H1 (cell line): ENCODE data around the gene ZSCAN29. TPM values are rescaled to one million over a fixed set of nuclear protein-coding genes. Genes with fewer than 3 reads are reported as not detected.

ENCODE experiments used
- CREB1 ChIP-seq: IDR thresholded peaks from 2 replicates; pipeline ENCODE4 v1.6.1; 2012; ENCODE audit warnings: inconsistent platforms
- CTCF ChIP-seq, 3 experiments: IDR thresholded peaks; 1 replicate in 2 of 3; 2 replicates in 1 of 3; pipeline versions ENCODE4 v1.5.1 to v1.6.1; 2011; ENCODE audit warnings: low read length in 3 of 3, mild to moderate bottlenecking in 3 of 3, inconsistent platforms in 2 of 3, low read depth in 1 of 3, moderate library complexity in 1 of 3; ENCODE audit not compliant: insufficient read depth in 1 of 3; ENCODE audit errors: control extremely low read depth in 1 of 3
- E2F6 ChIP-seq: IDR thresholded peaks from 2 replicates; pipeline ENCODE4 v1.6.1; 2012; ENCODE audit warnings: inconsistent platforms
- EZH2 ChIP-seq: fragments of 200-600 bp; sonication (generic); IDR thresholded peaks from 2 replicates; pipeline ENCODE4 v1.7.1; 2012; ENCODE audit warnings: low read depth, mild to moderate bottlenecking, moderate library complexity, low read length, inconsistent platforms; ENCODE audit not compliant: severe bottlenecking
- JUND ChIP-seq: IDR thresholded peaks from 2 replicates; pipeline ENCODE4 v1.6.1; 2011; ENCODE audit warnings: mild to moderate bottlenecking, improper control_type of control experiment, low read length
- NRF1 ChIP-seq: IDR thresholded peaks from 2 replicates; pipeline ENCODE4 v1.6.1; 2011; ENCODE audit warnings: mild to moderate bottlenecking, low read depth, low read length, improper control_type of control experiment
- SP1 ChIP-seq: IDR thresholded peaks from 2 replicates; pipeline ENCODE4 v1.6.1; 2011; ENCODE audit warnings: low read depth, low read length
- TCF12 ChIP-seq: IDR thresholded peaks from 2 replicates; pipeline ENCODE4 v1.6.1; 2011; ENCODE audit warnings: low read depth, mild to moderate bottlenecking, low read length
- polyA plus RNA-seq, 7 experiments: library from polyadenylated mRNA; depleted of rRNA in 3 of 7; stranded (reverse) in 5 of 7; unstranded in 2 of 7; fragments of >200 nt in 5 of 7; fragments of 200-250 nt in 2 of 7; gene quantifications; 1 replicate in 5 of 7; 2 replicates in 1 of 7; 4 replicates in 1 of 7; pipeline versions ENCODE4 v1.2.1 to v1.2.3, GENCODE V29; 2011 to 2013; ENCODE audit warnings: missing spikeins in 2 of 7, mixed read lengths in 2 of 7
- total RNA-seq: library from RNA; stranded (reverse); fragmentation: NEBNext Ultra II Directional; extraction: Animal tissue kit (Norgen Biotek cat#: 25700); gene quantifications from 2 replicates; pipeline ENCODE4 v1.2.1, GENCODE V29; 2021

The ZSCAN29 gene
- total and polyA plus RNA-seq, 2 of the 8 experiments (the other 6 are each of a cell fraction or from before 2014, with no cell fraction given): 6.4 to 41.3 TPM

DNA sequence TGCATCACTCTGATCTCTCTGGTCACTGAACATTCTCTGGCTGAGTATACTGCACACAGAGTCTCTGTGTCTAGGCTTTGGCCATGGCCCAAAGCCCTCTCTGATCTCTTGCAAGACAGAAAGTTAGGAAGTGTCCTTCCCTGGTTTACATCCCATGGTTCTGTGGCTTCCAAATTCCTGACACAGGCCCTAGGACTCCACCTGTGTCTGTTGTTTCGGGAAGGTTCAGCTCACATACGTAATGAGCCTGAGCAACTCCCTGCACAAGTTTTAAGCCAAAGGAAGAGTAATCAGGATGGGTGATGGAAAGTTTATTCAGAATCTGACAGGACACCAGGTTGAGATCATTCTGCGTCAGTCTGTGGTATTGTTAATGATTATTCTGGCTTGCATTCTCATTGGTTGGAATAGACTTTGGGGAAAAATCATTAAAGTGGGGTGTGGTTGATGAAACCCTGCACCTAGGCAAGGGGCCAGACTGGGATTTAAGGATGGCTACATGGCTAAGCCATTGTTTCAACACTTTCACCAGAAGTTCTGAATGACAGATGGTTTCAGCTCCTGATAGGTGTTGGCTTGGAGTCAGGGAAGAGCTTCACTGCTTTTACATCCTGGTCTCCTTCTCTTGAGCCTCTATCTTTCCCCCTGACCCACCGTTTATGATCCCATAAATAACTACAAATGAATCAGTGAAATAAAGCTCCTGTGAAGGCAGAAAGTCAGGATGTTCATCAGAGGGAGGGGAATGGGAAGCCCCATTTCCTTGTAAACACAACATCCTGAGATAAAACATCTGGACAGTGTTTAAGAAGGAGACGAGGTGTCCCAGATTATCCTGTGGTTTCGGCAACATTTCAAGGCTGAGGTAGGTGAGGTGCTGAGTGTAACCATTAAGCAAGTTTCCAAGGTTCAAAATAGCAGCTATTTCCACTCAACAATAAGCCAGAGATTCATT is 54.5 kb downstream of the ZSCAN29 start (continued):
- no peak for TF ChIP-seq CTCF (IDR thresholded peaks at IDR 0.05; ENCODE audit: control extremely low read depth in 1 of 3, insufficient read depth in 1 of 3, low read depth in 1 of 3, low read length in 3 of 3)
- TF ChIP-seq NRF1: no peak
- no peak for TF ChIP-seq SP1
- TF ChIP-seq CREB1: no peak
- TF ChIP-seq E2F6: no peak
- no peak for TF ChIP-seq TCF12
- TF ChIP-seq JUND: no peak
- TF ChIP-seq EZH2: no peak
